ENCODE measurements around the gene CCDC112. TPM values are rescaled to one million over a fixed set of nuclear protein-coding genes. Genes with fewer than 3 reads are reported as not detected.

The CCDC112 gene
- total RNA-seq, 4 donors from 2014 or later = 6.1 to 19.9 (median 11.9) TPM

DNA sequence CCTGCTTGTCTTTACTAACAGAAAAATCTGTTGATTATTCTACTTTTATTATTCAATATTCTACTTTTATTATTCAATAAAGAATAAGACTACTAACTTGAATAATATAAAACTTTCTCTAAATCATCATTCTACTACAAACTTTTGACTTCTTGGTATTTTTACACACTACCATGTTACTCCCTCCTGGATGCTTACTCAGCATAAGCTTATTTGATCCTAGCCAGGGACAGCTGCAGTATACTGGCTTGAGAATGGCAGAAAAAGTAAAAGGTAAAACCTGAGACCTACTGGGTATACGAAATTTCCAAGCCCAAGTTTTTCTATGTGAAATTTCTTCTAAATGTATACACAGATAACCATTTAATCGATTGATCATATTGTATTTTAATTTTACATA lies 59.9 kb downstream of the CCDC112 start:
- Histone ChIP-seq H3K4me3 (no peak overlapping the region), H3K27me3 (no peaks in the 10 kb centered on the region), H3K4me1 (peaks cover 0 to 15% (median 0%) of the 10 kb centered on the region in 3 donors), H3K27ac (no peak overlapping the region), H3K9me3 (no peaks in the 10 kb centered on the region), H3K36me3 (peaks cover 4 to 68% of the 10 kb centered on the region in 2 donors)
- WGBS, 2 donors (ENCODE audit: low coverage in 1 of 2) = 82 to 91% methylated on average over 2 of the region's 2 CpGs
- no peak for TF ChIP-seq EP300 (IDR thresholded peaks at IDR 0.05)
- TF ChIP-seq POLR2A (IDR thresholded peaks at IDR 0.05) = no peak
- TF ChIP-seq, protein P1, sequence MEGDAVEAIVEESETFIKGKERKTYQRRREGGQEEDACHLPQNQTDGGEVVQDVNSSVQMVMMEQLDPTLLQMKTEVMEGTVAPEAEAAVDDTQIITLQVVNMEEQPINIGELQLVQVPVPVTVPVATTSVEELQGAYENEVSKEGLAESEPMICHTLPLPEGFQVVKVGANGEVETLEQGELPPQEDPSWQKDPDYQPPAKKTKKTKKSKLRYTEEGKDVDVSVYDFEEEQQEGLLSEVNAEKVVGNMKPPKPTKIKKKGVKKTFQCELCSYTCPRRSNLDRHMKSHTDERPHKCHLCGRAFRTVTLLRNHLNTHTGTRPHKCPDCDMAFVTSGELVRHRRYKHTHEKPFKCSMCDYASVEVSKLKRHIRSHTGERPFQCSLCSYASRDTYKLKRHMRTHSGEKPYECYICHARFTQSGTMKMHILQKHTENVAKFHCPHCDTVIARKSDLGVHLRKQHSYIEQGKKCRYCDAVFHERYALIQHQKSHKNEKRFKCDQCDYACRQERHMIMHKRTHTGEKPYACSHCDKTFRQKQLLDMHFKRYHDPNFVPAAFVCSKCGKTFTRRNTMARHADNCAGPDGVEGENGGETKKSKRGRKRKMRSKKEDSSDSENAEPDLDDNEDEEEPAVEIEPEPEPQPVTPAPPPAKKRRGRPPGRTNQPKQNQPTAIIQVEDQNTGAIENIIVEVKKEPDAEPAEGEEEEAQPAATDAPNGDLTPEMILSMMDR (IDR thresholded peaks at IDR 0.05) = no peak
- TF ChIP-seq POLR2AphosphoS5 (IDR thresholded peaks at IDR 0.05) = no peak
- no peak for ATAC-seq

DNA sequence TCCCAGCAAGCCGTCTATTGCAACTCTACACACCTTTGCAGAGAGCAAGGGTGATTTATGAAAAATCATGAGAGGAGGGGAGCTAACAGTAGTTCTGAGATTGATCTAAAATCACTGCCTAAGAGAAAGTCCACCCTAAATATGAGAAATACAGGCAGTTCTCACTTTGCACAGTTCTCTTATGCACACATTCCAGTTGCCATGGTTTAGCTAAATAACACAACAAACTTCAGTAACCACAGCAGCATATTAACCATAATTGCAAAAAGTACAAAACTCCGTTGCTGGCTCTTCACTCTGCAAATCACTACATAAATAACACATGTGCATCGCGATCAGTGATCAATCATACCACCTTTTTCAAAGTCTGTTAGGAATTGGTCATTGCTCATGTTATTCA lies 64.9 kb downstream of the CCDC112 start:
- Histone ChIP-seq H3K27me3 (no peaks in the 10 kb centered on the region), H3K27ac (no peak overlapping the region), H3K4me3 (no peak overlapping the region), H3K9me3 (no peaks in the 10 kb centered on the region), H3K4me1 (peaks cover 0 to 12% (median 0%) of the 10 kb centered on the region in 3 donors), H3K36me3 (peaks cover 0 to 68% of the 10 kb centered on the region in 2 donors)
- no peak for TF ChIP-seq POLR2A (IDR thresholded peaks at IDR 0.05)
- TF ChIP-seq, protein P1 (IDR thresholded peaks at IDR 0.05) = no peak
- TF ChIP-seq POLR2AphosphoS5 (IDR thresholded peaks at IDR 0.05) = no peak
- no peak for TF ChIP-seq EP300 (IDR thresholded peaks at IDR 0.05)
- ATAC-seq = no peak
- 61 to 76% methylated on average over 3 to 4 of the region's 4 CpGs for WGBS, 2 donors (ENCODE audit: low coverage in 1 of 2)

DNA sequence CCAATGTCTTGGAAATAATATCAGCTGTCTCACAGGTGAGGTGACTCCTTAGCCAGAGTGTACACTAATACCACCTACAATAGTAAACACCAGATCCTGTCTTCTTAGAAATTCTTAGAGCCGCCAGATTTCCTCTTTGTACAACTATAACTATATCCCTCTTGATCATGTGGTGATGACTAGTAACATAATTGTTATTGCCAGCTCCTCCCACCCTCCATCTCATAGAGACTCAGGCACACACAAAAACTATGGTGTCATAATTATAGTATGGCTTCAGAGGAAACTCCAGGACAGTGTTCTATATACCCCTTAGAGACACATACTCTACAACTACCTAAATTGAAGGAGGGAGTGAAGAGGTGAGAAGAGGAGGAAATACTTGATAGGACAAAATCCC lies 66.8 kb downstream of the CCDC112 start:
- ATAC-seq = no peak
- Histone ChIP-seq H3K27ac (no peak overlapping the region), H3K4me1 (peaks cover 0 to 12% (median 0%) of the 10 kb centered on the region in 3 donors), H3K27me3 (no peaks in the 10 kb centered on the region), H3K4me3 (no peak overlapping the region), H3K9me3 (no peaks in the 10 kb centered on the region), H3K36me3 (peaks cover 0 to 63% of the 10 kb centered on the region in 2 donors)
- TF ChIP-seq EP300 (IDR thresholded peaks at IDR 0.05) (no peak), POLR2AphosphoS5 (IDR thresholded peaks at IDR 0.05) (no peak), POLR2A (IDR thresholded peaks at IDR 0.05) (no peak)
- TF ChIP-seq, protein P1 (IDR thresholded peaks at IDR 0.05) = no peak
- 100% methylated on average over 1 of the region's 1 CpG for WGBS, 2 donors (ENCODE audit: low coverage in 1 of 2)

DNA sequence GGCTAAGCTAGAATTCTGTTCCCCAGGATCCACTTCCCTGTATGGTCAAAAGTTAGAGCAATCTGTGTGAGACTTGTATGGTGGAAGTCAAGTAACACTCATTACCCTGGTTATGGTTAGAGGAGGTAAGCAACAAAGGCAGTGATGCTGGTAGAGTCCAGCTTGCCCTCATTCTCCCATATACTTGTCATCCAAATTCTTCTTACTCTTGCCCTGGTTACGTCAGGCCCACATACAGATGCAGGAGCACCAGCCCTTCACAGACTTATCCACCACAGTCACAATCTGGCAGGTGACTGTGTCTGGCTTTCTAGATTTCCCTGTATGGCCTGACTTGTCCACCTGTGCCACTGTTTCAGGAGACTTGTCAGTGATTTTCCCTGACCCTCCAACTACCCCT lies 69.2 kb downstream of the CCDC112 start:
- Histone ChIP-seq H3K27ac (no peak overlapping the region), H3K36me3 (peaks cover 0 to 72% of the 10 kb centered on the region in 2 donors), H3K4me1 (peaks cover 0 to 9% (median 0%) of the 10 kb centered on the region in 3 donors), H3K4me3 (no peak overlapping the region), H3K27me3 (no peaks in the 10 kb centered on the region), H3K9me3 (no peaks in the 10 kb centered on the region)
- no peak for ATAC-seq
- TF ChIP-seq, protein P1 (IDR thresholded peaks at IDR 0.05) = no peak
- TF ChIP-seq POLR2AphosphoS5 (IDR thresholded peaks at IDR 0.05) (no peak), POLR2A (IDR thresholded peaks at IDR 0.05) (no peak), EP300 (IDR thresholded peaks at IDR 0.05) (no peak)
- WGBS, 2 donors (ENCODE audit: low coverage in 1 of 2) = 89% methylated on average over 1 of the region's 1 CpG; no CpG with 5 or more reads in 1 of the 2 donors

Small RNA genes within 50 kb of the gene (small RNA-seq; reads per million reads assigned to genes)
- 0 reads per million in 4 donors for gene HMGN1P15

Other genes with a start within 250 kb of the CCDC112 start
- gene TRIM36, start 126.7 kb downstream of the CCDC112 start, total RNA-seq = 1 to 10 TPM in 3 of 4 donors, under 1 TPM in 1; 0.81 to 9.7 (median 2.7) TPM
- gene PGGT1B, start 33.8 kb downstream of the CCDC112 start, total RNA-seq = 10 to 100 TPM in 3 of 4 donors, 1 to 10 TPM in 1; 9.9 to 14.9 (median 11.6) TPM
- gene FEM1C, start 248.1 kb upstream of the CCDC112 start, total RNA-seq = 10 to 100 TPM; 32.0 to 73.9 (median 44.7) TPM

Data from gastroesophageal sphincter (tissue), 4 donors.